Astrocyte of the cerebellum (primary cell): ENCODE data around the gene GON4L.

Experiments
- DNase-seq: peaks from one replicate; pipeline ENCODE4 v3.0.0-alpha.2; 2011; ENCODE audit warnings: low read depth
- H3K4me3 ChIP-seq: 2 replicates; pipeline ENCODE4 v1.5.1; 2011; ENCODE audit warnings: mild to moderate bottlenecking, low read depth, low read length, moderate library complexity
- CTCF ChIP-seq: IDR thresholded peaks from 2 replicates; pipeline ENCODE4 v1.5.1; 2012; ENCODE audit warnings: low read length, low read depth, moderate library complexity, mild to moderate bottlenecking; ENCODE audit errors: missing control alignments
- in situ Hi-C: cut with HindIII; loops from 2 replicates; pipeline ENCODE4 v1.10.0; 2017; ENCODE audit warnings: low sequenced_read_pairs

The GON4L gene

GRCh38 chr1:155884031-155884960 lies 27.3 kb upstream of the GON4L start:
- TF ChIP-seq CTCF: no peak
- DNase-seq: no peak
- in situ Hi-C loops: no loop called here
- H3K4me3 ChIP-seq: no peak overlapping the region

GRCh38 chr1:155882766-155883165 lies 25.8 kb upstream of the GON4L start:
- in situ Hi-C loops: no loop called here

DNA sequence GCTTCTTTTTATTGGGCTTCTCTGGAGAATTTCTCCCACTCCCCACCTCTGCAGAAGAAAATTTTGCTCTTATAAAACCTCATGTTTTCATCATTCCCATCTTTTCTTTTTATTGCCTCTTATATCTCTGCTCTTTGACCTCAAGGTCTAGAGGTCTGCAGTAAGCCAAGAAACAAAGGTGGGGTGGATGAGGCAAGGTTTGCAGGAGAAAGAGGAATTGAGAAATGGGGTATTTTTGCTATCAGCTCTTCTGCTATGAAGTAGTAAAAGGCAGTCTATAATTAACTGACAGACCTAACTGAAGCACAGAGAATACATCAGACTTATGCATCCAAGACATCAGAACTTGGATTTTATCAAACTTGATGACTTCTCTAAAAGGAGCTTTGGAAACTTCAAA lies 25.2 kb upstream of the GON4L start:
- TF ChIP-seq CTCF: no peak
- DNase-seq: no peak
- in situ Hi-C loops: no loop called here
- H3K4me3 ChIP-seq: no peak overlapping the region

More at GRCh38 chr1:155882766-155883165, 25.8 kb upstream of the GON4L start:
- DNase-seq: no peak
- no peak for TF ChIP-seq CTCF
- no peak overlapping the region for H3K4me3 ChIP-seq

DNA sequence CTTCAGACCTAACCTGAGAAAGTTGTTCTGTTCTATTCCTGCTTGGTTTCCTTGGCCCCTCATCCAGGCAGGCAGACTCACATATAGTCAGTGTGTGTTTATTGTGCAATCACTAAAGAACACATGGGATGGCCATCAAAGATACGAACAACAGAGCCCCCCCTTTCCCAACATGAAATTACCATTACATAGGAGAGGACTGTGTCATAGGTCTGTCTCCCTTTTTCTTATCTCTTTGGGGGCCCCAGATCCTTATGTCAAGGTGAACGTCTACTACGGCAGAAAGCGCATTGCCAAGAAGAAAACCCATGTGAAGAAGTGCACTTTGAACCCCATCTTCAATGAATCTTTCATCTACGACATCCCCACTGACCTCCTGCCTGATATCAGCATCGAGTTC lies 23.9 kb upstream of the GON4L start:
- no peak for DNase-seq
- in situ Hi-C loops: no loop called here
- H3K4me3 ChIP-seq: no peak overlapping the region
- no peak for TF ChIP-seq CTCF

- TF ChIP-seq CTCF: no peak
- in situ Hi-C loops: no loop called here
Measured at GRCh38 chr1:155880251-155880650, 23.2 kb upstream of the GON4L start.

GRCh38 chr1:155877945-155878344 lies 20.9 kb upstream of the GON4L start:
- DNase-seq: no peak
- in situ Hi-C loops: no loop called here
- H3K4me3 ChIP-seq: no peak overlapping the region
- no peak for TF ChIP-seq CTCF

More at GRCh38 chr1:155880251-155880650, 23.2 kb upstream of the GON4L start:
- H3K4me3 ChIP-seq: no peak overlapping the region
- no peak for DNase-seq
